GM21447 (cell line): ENCODE measurements around the gene SLC24A3.

Experiments
- ATAC-seq: cut with Tn5 transposase; IDR thresholded peaks from one replicate; pipeline ENCODE4 v1.9.1; 2021; ENCODE audit not compliant: unreplicated experiment

Gene SLC24A3

DNA sequence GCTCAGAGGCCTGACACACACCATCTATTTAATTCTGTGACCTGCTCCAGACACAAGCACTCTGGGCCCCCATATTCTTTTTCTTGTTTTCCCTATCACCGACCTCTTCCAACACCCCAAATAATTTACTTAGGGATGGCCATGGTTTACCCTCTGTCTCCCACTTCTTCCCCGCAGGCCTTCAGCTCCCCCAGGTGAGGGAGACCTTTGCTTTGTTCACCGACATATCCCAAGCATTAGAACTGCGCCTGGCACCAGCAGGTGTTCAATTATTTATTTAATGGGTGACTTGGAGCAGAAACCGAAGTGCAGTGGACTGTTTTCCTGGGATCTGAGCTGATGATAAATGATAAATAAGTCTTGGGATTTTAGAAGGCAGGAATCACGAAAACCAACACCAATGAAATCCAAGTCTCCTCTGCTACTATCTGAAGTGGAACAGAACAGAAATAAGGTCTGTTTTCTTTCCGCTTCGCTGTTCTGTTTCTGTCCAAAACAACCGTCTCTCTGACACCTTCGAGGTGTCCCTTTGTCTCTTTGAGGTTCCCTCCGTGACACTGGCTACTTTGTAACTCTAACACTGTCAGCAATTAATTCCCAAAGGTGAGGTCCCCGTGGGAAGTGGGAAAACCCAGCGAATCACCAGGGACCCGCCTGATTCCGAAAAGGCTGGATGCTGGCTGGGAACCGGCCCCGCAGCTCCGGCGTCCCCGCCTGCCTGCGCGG lies 544.5 kb downstream of the SLC24A3 start:
- ATAC-seq = no peak

DNA sequence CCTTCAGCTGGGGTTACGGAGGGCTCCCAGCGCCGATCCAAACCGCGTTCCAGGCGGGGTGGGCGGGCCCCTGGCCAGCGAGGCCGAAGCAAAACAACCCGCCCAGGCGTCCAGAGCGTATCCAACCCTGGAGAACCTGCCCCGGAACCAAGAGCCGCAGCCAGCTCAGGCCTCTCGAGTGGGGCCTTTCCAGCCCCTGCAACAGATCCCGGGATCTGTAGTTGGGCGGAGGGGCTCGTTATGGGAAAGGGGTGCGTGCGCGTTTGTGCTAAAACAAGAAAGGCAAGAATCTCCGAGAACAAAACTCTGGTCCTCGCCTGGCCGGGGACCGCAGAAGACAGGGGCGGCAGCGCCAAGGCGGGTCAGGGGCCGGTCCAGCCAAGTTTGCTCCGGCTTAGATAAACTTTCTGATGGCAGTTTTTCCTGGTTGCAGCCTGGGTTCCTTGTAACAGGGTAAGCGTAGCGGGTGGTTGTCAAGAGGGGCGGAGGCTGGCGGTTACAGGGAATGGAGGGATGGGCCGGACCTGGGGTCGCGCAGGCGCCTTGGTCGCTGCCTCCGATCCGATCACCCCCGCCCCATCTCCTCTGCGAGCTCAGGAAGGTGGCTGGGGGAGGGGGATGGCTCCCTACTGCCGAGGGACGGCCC lies 545.2 kb downstream of the SLC24A3 start:
- ATAC-seq = no peak

DNA sequence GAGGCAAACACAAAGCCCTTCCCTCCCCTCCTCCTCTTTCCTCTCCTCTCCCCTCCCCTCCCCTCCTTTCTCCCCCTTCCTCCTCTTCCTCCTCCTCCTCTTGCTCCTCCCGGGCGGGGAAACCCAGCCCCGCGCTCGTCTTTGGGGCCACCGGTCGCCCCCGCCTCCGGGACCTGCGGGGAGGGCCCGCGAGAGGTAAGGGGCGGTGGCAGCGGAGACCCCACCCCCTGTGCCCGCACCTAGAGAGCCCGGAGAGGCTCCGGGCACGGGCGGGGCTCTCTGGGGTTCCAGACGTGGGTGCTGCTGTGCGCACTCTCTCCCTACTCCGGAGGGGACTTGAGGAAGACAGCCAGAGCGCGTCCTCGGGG lies 545.7 kb downstream of the SLC24A3 start, which contains the start of gene RIN2:
TSS of gene RIN2 (plus strand) at position 126 of the 368 bp plus-strand sequence. CDS start 131,344 bp downstream, outside the sequence.
- no peak for ATAC-seq

DNA sequence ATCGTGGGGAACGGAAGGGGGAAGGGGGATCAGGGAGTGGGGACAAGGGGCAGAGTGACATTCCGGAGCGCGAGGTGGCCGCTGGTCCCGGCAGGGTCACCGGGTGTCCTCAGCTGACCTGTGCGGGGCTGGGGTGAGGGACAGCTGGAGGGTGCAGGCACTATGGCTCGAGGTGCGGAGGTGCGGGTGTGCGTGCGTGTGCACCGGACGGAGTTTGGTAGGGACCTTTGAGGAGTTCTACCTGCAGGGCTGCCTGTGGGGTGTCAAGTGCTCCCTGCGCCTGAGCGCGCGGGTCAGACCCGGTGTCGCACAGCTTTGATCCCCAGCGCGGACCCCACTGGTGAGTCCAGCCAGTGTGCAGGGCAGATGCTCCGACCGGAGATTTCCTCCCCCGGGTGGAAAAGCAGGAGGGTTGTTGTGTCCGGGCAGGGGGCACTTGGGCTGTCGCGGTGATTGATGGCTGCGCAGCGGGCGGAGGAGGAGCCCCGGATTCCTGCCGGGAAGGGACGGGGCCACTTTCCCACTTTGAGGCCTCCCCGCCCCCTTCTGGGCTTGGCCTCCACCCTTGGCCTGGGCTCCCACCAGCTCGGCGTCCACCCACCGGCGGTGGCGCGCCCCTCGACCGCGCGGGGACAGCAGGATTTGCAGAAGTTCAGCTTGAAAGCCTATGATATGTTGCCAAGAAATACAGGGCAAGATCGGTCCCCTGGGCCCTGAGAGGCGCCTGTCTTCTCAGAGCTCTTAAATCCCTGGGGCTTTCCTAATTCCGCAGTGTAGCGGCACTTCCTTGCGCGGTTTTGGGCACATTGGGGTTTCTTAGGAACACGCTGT lies 546.3 kb downstream of the SLC24A3 start:
- no peak for ATAC-seq

DNA sequence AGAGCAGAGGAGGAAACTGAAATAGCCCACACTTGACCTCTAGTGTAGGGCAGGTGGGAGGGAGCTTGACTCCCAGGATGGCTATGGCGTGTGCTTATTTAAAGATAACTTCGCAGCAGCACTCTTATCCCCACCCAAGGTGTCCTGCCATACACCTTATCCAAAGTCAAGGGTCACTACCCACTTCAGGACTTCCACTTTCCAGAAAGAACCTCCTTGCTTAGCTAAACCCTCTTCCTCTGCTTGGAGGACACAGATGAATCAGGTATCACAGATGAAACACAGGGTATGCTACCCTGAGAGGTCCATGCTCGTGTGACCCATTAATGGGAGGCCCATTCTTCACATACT lies 547.9 kb downstream of the SLC24A3 start:
- ATAC-seq = no peak

DNA sequence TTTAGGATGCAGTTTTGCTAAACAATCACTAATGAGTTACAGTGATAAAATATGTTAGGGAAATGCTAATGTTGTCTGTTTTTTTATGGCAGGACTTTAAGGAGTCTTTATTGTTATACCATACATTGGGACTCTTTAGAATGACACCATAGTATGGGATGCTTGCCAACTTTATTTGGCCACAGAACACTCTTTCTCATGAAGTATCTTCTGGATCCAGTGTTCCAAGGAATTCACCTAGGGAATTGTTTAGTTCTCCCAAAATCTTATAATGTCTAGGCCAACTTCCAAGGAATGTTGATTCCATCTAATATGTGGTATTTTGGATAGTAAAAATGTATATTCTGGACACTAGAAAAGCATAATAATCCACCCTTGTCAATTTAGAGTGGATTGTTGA lies 548.9 kb downstream of the SLC24A3 start:
- no peak for ATAC-seq

DNA sequence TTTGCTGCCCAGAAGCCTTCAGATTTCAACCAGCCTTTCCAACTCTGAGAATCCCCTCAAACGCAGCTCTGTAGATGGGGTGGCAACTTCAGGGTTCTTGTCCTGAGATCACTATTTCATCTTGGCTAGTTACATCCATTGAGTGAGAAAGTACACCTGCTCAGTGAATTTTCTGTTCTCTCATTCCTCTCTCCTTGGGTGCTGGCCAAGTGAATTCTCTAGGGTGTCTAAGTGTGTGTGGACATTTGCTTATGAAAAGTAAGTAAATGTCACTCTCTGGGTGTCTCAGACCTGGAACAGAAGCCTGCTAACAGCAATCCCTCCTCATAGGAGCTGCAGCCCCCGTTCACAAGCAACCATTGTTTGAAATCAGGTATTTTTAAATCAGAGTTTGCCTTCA lies 549.4 kb downstream of the SLC24A3 start:
- ATAC-seq = no peak

DNA sequence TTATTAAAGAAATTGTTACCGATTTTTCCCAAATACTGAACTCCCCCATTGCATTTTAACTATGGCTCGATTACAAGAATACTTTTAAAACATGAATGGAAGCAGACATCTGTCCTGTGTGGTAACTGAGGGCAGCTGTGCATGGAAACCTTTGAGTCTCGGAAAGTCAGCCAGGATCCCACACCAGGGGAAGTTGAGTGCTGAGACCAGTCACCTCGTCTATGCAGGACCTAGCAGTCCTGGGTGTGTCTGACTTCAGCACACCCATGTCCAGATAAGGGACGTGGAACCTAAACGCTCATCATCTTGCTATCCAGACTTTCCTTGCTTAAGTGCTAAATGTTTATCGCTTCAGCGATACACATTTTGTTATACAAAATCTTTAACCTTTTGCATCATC lies 551.8 kb downstream of the SLC24A3 start:
- no peak for ATAC-seq

DNA sequence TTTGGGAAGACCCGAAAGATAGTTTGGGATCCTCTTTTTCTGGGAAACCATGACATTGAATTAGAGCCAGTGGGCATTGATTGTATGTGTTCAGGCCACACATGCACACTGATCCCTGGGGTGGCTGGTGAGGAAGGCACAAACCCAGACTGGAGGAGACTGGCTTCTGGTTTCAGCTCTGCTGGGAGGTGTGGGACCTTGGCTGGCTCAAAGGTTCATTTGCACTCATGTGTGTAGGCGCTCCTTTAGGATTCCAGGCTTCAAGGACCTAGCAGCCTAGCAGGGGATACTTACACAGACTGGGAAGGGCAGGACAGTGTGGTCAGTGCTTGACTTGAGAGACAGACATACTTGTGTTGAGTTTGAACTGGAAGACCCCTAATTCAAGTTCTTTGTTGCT lies 552.8 kb downstream of the SLC24A3 start:
- ATAC-seq = no peak

DNA sequence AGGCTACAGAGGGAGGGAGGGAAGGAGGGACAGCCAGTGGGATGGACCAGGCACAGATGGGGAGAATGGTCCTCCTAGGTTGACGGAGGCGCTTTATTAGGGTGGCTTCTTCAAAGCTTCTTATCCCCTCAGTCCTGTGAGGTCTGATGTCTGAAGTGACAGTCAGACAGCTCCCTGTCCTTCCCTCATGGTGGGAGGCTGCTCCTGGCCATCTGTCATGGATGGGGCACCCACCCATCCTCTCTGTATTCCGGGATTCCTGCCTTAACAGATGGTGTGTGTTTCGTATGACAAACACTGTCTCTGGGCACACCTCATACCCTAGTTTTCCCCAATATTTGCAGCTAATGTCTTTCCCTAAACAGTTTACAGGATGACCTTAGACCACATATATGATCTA lies 553.5 kb downstream of the SLC24A3 start:
- ATAC-seq = no peak

DNA sequence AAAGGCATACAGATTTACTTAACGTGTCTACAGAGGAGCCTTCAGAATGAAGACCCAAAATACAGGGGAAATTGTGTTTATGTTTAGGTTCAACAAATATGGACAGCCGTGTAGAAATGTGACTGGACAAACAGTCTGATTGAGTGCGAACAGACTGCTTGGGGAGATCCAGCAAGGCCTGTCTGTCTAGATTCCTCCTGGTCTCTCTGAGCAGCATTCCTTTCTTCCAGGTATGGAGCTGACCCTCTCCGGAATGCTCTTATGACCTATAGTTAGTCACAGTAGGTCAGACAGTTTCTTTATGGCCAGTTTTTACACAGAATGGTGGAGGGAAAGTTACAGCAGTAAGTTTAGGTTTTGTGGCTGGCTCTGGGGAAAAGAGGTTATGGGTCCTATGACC lies 554.6 kb downstream of the SLC24A3 start:
- ATAC-seq = no peak

DNA sequence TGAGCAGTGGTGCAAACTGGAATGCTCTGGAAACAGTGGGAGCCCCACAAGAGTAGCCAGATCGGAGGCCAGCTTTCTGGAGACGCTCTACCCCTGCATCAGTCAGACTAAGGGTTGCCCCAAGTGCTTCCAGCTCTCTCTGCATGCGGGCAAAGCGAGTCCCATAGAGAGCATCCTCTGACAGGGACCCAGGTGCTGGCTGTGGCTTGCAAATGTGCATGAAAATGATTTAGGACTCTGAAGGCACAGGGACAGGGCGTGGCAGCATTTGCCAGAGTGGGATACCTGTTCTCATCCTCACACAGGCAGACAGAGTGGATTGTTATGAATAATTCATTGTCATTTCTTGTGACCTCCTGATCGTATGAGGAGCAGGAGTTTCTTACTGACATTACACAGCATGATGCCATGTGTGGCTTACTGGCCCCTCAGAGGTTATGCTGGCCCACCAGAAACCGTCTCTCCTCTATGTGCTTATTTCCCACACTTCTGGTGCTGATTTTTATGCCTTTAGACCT lies 555.9 kb downstream of the SLC24A3 start:
- no peak for ATAC-seq

DNA sequence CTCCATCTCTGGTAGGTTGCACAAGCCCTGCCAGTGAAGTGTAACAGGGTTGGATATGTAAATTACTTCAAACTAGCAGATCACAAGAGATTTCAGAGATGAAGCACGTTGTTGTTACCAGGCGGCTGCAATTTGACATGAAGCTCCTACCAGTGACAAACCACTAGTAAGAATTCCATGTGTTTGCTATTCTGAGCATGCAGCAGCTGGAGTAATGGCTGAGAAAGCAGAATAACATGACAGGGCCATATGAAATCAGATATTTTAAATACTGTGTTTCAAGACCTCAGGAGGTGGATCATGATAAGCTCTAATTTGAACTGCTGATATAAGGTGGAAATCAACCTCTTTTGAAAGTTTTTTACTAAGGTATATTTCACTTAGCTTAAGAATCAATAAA lies 557.1 kb downstream of the SLC24A3 start:
- ATAC-seq = no peak

DNA sequence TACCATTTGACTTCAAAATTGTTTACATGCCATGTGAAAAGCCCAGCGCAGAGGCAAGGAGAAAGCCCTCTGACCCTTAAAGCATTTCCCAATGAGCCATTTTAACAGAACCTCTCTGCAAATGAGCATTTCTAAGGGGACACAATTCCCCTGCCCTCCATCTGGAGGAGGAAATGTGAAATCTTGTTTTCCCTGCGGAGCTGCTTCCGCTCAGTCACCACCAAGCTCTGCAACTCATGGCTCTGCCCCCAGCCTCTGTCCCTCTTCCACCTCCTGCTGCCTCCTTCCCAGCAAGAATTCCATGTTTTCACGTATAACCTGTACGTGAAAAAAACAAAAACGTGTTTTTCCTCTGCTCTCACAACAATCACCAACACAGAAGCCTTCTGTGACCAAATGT lies 557.9 kb downstream of the SLC24A3 start:
- no peak for ATAC-seq

DNA sequence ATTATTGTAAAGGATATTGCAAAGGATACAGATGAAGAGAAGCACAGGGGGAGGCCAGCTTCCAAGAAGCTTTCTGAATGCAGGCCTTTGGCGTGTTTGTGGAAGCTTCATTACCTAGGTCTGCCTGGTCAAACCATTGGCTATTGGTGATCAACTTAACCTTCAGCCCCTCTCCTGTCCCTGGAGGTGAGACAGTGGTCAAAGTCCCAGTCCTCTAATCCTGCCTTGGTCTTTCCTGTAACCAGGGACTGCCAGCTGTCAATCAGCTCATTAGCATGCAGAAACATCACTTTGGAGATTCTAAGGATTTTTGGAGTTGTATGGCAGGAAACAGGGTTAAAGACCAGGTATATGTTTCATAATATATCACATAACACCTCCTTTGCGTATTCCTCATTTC lies 558.6 kb downstream of the SLC24A3 start:
- ATAC-seq = no peak
